ENCODE results near the gene GPR68. TPM values are rescaled to one million over a fixed set of nuclear protein-coding genes. Genes with fewer than 3 reads are reported as not detected.
A peak's percentile ranks its signal among the peaks of the same experiment; 100 is the strongest.

The GPR68 gene
- polyA plus RNA-seq, 2 of the 4 experiments (the other 2 are of a cell fraction): 0.09 TPM

DNA sequence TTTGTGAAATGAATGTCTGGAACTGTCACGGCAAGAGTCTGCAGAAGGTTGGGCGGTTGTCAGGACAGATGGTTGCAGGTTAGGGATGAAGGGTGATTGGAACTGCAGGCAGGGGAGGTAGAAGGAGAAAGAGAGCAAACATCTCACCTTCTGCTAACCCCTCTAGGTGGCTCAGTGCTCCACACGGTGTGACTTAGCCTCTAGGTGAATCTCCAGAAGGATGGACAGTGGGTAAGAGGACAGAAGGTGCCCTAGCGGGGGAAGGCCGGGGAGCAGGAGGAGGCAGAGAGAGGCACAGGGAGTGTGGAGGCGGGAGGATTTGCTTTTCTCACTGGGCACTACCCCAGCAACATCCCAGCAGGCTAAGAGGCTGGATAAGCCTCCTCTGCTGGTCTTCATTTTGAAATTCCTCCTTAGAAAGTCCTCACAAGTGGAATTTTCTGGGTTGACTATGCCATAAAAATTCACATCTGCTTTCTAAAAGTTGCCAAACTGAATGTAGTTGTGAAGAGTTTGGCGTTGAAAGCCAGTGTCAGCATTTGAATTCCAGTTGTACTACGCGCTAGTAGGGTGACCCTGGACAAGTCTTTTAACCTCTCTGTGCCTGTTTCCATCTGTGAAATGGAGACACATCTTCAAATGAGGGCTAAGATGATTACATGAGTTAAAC is 10.7 kb upstream of the GPR68 start:
- H3K9me3 ChIP-seq: no peaks in the 10 kb centered on the region
- H3K4me2 ChIP-seq: no peak overlapping the region
- TF ChIP-seq POLR2AphosphoS2 (conservative IDR thresholded peaks at IDR 0.05; ENCODE audit: low read length): no peak
- no peak for TF ChIP-seq HOXB13 (CRISPR knock-in tag; IDR thresholded peaks at IDR 0.05; ENCODE audit: low read depth)
- no peak for TF ChIP-seq CBX2 (IDR thresholded peaks at IDR 0.05; ENCODE audit: borderline replicate concordance, low read depth)
- no peak for TF ChIP-seq EHMT2 (IDR thresholded peaks at IDR 0.05; ENCODE audit: low read depth)
- TF ChIP-seq, protein P1, sequence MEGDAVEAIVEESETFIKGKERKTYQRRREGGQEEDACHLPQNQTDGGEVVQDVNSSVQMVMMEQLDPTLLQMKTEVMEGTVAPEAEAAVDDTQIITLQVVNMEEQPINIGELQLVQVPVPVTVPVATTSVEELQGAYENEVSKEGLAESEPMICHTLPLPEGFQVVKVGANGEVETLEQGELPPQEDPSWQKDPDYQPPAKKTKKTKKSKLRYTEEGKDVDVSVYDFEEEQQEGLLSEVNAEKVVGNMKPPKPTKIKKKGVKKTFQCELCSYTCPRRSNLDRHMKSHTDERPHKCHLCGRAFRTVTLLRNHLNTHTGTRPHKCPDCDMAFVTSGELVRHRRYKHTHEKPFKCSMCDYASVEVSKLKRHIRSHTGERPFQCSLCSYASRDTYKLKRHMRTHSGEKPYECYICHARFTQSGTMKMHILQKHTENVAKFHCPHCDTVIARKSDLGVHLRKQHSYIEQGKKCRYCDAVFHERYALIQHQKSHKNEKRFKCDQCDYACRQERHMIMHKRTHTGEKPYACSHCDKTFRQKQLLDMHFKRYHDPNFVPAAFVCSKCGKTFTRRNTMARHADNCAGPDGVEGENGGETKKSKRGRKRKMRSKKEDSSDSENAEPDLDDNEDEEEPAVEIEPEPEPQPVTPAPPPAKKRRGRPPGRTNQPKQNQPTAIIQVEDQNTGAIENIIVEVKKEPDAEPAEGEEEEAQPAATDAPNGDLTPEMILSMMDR (IDR thresholded peaks at IDR 0.05): no peak
- no peak for TF ChIP-seq USF2 (IDR thresholded peaks at IDR 0.05)
- no peak for TF ChIP-seq ZC3H11A (IDR thresholded peaks at IDR 0.05)
- no peak for TF ChIP-seq RCOR1 (IDR thresholded peaks at IDR 0.05; ENCODE audit: low read depth, low read length)
- TF ChIP-seq HEYL (CRISPR knock-in tag; IDR thresholded peaks at IDR 0.05): no peak
- no peak for TF ChIP-seq TFCP2L1 (CRISPR knock-in tag; IDR thresholded peaks at IDR 0.05)
- FAIRE-seq: no peak
- H3K4me1 ChIP-seq: peaks cover 12% of the 10 kb centered on the region
- no peak overlapping the region for H3K4me3 ChIP-seq
- WGBS (ENCODE audit: missing lambda C conversion rate): 78% methylated on average over 9 of the region's 9 CpGs
- ChIA-PET CTCF (interaction anchor here (0.7 to 1.8 kb wide), 4 partner anchors 13 to 182 kb away, joined by 3 to 7 read pairs (median 4); no protein-coding TSS in a partner anchor), POLR2A (interaction anchor here (0.6 kb wide), 1 partner anchor 358 kb away, joined by 3 read pairs; no protein-coding TSS in a partner anchor)
- no peak overlapping the region for H3K27ac ChIP-seq
- peak in 1 of 2 experiments; percentile 14 for DNase-seq (ENCODE audit: low read depth in 1 of 2, low spot score in 1 of 2)
- ATAC-seq: peak in 1 of 2 experiments; percentile 26; a peak in 3 of 6 replicates

DNA sequence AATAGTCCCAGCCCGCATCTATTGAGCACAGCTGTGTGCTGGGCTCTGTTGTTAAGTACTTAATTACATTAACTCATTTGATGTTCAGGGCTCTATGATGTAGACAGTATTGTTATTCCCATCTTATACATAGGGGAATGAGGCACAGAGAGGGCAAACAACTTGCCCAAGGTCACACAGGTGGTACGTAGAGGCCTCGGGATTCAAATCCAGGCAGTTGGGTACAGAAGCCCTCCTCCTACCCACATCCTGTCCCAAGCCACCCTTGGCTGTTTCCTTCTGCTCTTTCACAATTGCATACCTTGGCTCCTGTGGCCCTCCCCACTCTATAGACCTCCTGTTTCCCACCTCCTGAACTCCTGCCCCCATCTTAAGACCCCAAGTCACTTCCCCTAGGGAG is 10.0 kb upstream of the GPR68 start:
- no peak for TF ChIP-seq POLR2A (IDR thresholded peaks at IDR 0.05; ENCODE audit: low read length)
- TF ChIP-seq FOSL2 (IDR thresholded peaks at IDR 0.05): no peak
- no peak for TF ChIP-seq FOSL2 (CRISPR knock-in tag; IDR thresholded peaks at IDR 0.05)
- no peak for TF ChIP-seq MYC (IDR thresholded peaks at IDR 0.05; ENCODE audit: borderline replicate concordance, low read length)
- TF ChIP-seq, protein P2, sequence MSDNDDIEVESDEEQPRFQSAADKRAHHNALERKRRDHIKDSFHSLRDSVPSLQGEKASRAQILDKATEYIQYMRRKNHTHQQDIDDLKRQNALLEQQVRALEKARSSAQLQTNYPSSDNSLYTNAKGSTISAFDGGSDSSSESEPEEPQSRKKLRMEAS (IDR thresholded peaks at IDR 0.05): no peak
- TF ChIP-seq FOXS1 (CRISPR knock-in tag; IDR thresholded peaks at IDR 0.05): no peak
- TF ChIP-seq BHLHE40 (IDR thresholded peaks at IDR 0.05; ENCODE audit: low read depth, low read length): no peak
- TF ChIP-seq RFX5 (IDR thresholded peaks at IDR 0.05): no peak
- TF ChIP-seq JUNB (IDR thresholded peaks at IDR 0.05): no peak
- TF ChIP-seq, protein P3, sequence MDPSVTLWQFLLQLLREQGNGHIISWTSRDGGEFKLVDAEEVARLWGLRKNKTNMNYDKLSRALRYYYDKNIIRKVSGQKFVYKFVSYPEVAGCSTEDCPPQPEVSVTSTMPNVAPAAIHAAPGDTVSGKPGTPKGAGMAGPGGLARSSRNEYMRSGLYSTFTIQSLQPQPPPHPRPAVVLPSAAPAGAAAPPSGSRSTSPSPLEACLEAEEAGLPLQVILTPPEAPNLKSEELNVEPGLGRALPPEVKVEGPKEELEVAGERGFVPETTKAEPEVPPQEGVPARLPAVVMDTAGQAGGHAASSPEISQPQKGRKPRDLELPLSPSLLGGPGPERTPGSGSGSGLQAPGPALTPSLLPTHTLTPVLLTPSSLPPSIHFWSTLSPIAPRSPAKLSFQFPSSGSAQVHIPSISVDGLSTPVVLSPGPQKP (IDR thresholded peaks at IDR 0.05; ENCODE audit: low read depth, low read length): no peak
- TF ChIP-seq CBX2 (IDR thresholded peaks at IDR 0.05; ENCODE audit: borderline replicate concordance, low read depth): no peak
- no peak for TF ChIP-seq EP300 (IDR thresholded peaks at IDR 0.05)
- TF ChIP-seq CEBPB (IDR thresholded peaks at IDR 0.05): no peak
- TF ChIP-seq, protein P4, sequence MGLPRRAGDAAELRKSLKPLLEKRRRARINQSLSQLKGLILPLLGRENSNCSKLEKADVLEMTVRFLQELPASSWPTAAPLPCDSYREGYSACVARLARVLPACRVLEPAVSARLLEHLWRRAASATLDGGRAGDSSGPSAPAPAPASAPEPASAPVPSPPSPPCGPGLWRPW (IDR thresholded peaks at IDR 0.05): no peak
- TF ChIP-seq HEYL (CRISPR knock-in tag; IDR thresholded peaks at IDR 0.05): no peak
- TF ChIP-seq MAZ (IDR thresholded peaks at IDR 0.05; ENCODE audit: borderline replicate concordance, low read depth, low read length): no peak
- TF ChIP-seq GATA3 (IDR thresholded peaks at IDR 0.05; ENCODE audit: borderline replicate concordance): no peak
- no peak for TF ChIP-seq SREBF2 (IDR thresholded peaks at IDR 0.05)
- TF ChIP-seq, protein P5, sequence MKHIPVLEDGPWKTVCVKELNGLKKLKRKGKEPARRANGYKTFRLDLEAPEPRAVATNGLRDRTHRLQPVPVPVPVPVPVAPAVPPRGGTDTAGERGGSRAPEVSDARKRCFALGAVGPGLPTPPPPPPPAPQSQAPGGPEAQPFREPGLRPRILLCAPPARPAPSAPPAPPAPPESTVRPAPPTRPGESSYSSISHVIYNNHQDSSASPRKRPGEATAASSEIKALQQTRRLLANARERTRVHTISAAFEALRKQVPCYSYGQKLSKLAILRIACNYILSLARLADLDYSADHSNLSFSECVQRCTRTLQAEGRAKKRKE (CRISPR knock-in tag; IDR thresholded peaks at IDR 0.05; ENCODE audit: low read depth): no peak
- TF ChIP-seq EHMT2 (IDR thresholded peaks at IDR 0.05; ENCODE audit: low read depth): no peak
- TF ChIP-seq, protein P6, sequence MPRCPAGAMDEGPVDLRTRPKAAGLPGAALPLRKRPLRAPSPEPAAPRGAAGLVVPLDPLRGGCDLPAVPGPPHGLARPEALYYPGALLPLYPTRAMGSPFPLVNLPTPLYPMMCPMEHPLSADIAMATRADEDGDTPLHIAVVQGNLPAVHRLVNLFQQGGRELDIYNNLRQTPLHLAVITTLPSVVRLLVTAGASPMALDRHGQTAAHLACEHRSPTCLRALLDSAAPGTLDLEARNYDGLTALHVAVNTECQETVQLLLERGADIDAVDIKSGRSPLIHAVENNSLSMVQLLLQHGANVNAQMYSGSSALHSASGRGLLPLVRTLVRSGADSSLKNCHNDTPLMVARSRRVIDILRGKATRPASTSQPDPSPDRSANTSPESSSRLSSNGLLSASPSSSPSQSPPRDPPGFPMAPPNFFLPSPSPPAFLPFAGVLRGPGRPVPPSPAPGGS (IDR thresholded peaks at IDR 0.05): no peak
- POLR2A ChIA-PET: interaction anchor here (0.6 kb wide), 1 partner anchor 358 kb away, joined by 3 read pairs; no protein-coding TSS in a partner anchor
- H3K27ac ChIP-seq: no peak overlapping the region
- WGBS (ENCODE audit: missing lambda C conversion rate): 88% methylated on average over 3 of the region's 3 CpGs
- FAIRE-seq: no peak
- H3K9me3 ChIP-seq: no peaks in the 10 kb centered on the region
- no peak for ATAC-seq
- peaks cover 16% of the 10 kb centered on the region for H3K4me1 ChIP-seq
- no peak overlapping the region for H3K4me3 ChIP-seq
- H3K4me2 ChIP-seq: no peak overlapping the region; the same call in 2 of the 3 replicates
- CTCF ChIA-PET: interaction anchor here (0.7 to 1.8 kb wide), 2 partner anchors 32 to 181 kb away, joined by 3 to 7 read pairs; no protein-coding TSS in a partner anchor
- no peak for DNase-seq (ENCODE audit: low read depth in 1 of 2, low spot score in 1 of 2)
